Stimulated activated effector memory CD8-positive, alpha-beta T cell treated with anti-CD3 and anti-CD28 coated beads, Interleukin-12 subunit alpha, Interleukin-12 subunit beta, amount 100 ng/mL, for 72 hours (primary cell): ENCODE data around the gene ZNF627.

Experiments used
- ATAC-seq: fragments of 150-1000 bp; cut with Tn5 transposase; 2 replicates; pipeline ENCODE4 v1.10.0; 2021
- DNase-seq, 2 donors: peaks; one replicate each; pipeline ENCODE4 v3.0.0; 2021 to 2022; ENCODE audit warnings: low spot score in 2 of 2
- H3K27ac Mint-ChIP-seq: one replicate; pipeline ENCODE4 v1.8.0; 2022; ENCODE audit warnings: mild to moderate bottlenecking, mixed read lengths
- H3K36me3 Mint-ChIP-seq: one replicate; pipeline ENCODE4 v1.8.0; 2022; ENCODE audit warnings: mild to moderate bottlenecking, mixed read lengths
- H3K4me1 Mint-ChIP-seq: one replicate; pipeline ENCODE4 v1.8.0; 2022; ENCODE audit warnings: mixed read lengths
- H3K4me3 Mint-ChIP-seq: one replicate; pipeline ENCODE4 v1.8.0; 2022; ENCODE audit warnings: mild to moderate bottlenecking, mixed read lengths
- H3K9me3 Mint-ChIP-seq: one replicate; pipeline ENCODE4 v1.8.0; 2022; ENCODE audit warnings: mixed read lengths

ZNF627 gene

GRCh38 chr19:11597202-11598102, at the start of gene ZNF627:
Gene ZNF627 (plus strand): TSS chr19:11597483. CDS start chr19:11597628, 145 bp downstream.
- peak; percentile 88 to 97 for DNase-seq
- Mint-ChIP-seq H3K27ac (peak within 1 kb of the TSS; percentile 92), H3K36me3 (peaks cover 15% of the 10 kb centered on the region), H3K4me3 (peak within 1 kb of the TSS; percentile 82), H3K4me1 (peaks cover 13% of the 10 kb centered on the region), H3K9me3 (no peaks in the 10 kb centered on the region)
- peak; percentile 100 for ATAC-seq

GRCh38 chr19:11547929-11548700, 49.2 kb upstream of the ZNF627 start:
- no peak overlapping the region for H3K4me3 Mint-ChIP-seq
- H3K36me3 Mint-ChIP-seq, result no peaks in the 10 kb centered on the region
- H3K9me3 Mint-ChIP-seq, result no peaks in the 10 kb centered on the region
- no peak overlapping the region for H3K27ac Mint-ChIP-seq
- peaks cover 4% of the 10 kb centered on the region for H3K4me1 Mint-ChIP-seq
- ATAC-seq, result no peak
- DNase-seq, result peak in 1 of 2 donors; percentile 34

GRCh38 chr19:11549386-11549953, 47.8 kb upstream of the ZNF627 start:
- H3K27ac Mint-ChIP-seq, result no peak overlapping the region
- H3K4me3 Mint-ChIP-seq, result no peak overlapping the region
- DNase-seq (peak in 1 of 2 donors; percentile 40), ATAC-seq (no peak)
- H3K9me3 Mint-ChIP-seq, result no peaks in the 10 kb centered on the region
- peaks cover 13% of the 10 kb centered on the region for H3K4me1 Mint-ChIP-seq
- peaks cover 13% of the 10 kb centered on the region for H3K36me3 Mint-ChIP-seq

GRCh38 chr19:11550265-11550664, 47.0 kb upstream of the ZNF627 start:
- Mint-ChIP-seq H3K4me3 (no peak overlapping the region), H3K36me3 (peaks cover 21% of the 10 kb centered on the region), H3K27ac (no peak overlapping the region), H3K9me3 (no peaks in the 10 kb centered on the region), H3K4me1 (peaks cover 15% of the 10 kb centered on the region)
- ATAC-seq (no peak), DNase-seq (no peak)

- ATAC-seq, result peak; percentile 34
Observed at GRCh38 chr19:11551603-11552235, 45.6 kb upstream of the ZNF627 start.

GRCh38 chr19:11552666-11553372, 44.5 kb upstream of the ZNF627 start:
- DNase-seq, result no peak
- H3K27ac Mint-ChIP-seq, result peak overlapping the region; percentile 37
- H3K4me1 Mint-ChIP-seq, result peaks cover 32% of the 10 kb centered on the region
- ATAC-seq, result no peak
- H3K36me3 Mint-ChIP-seq, result peaks cover 37% of the 10 kb centered on the region
- no peaks in the 10 kb centered on the region for H3K9me3 Mint-ChIP-seq
- H3K4me3 Mint-ChIP-seq, result no peak overlapping the region

More at GRCh38 chr19:11551603-11552235, 45.6 kb upstream of the ZNF627 start:
- Mint-ChIP-seq H3K4me1 (peaks cover 25% of the 10 kb centered on the region), H3K4me3 (no peak overlapping the region), H3K9me3 (no peaks in the 10 kb centered on the region), H3K27ac (no peak overlapping the region), H3K36me3 (peaks cover 31% of the 10 kb centered on the region)
- no peak for DNase-seq

GRCh38 chr19:11554160-11554559, 43.1 kb upstream of the ZNF627 start:
- Mint-ChIP-seq H3K9me3 (no peaks in the 10 kb centered on the region), H3K27ac (no peak overlapping the region), H3K4me1 (peaks cover 40% of the 10 kb centered on the region), H3K4me3 (no peak overlapping the region), H3K36me3 (peaks cover 46% of the 10 kb centered on the region)
- ATAC-seq, result no peak
- DNase-seq, result no peak

- no peak overlapping the region for H3K4me3 Mint-ChIP-seq
- no peaks in the 10 kb centered on the region for H3K9me3 Mint-ChIP-seq
- H3K36me3 Mint-ChIP-seq, result peaks cover 49% of the 10 kb centered on the region
- H3K4me1 Mint-ChIP-seq, result peaks cover 47% of the 10 kb centered on the region
- no peak for ATAC-seq
- peak overlapping the region; percentile 50 for H3K27ac Mint-ChIP-seq
- DNase-seq, result no peak
Observed at GRCh38 chr19:11555246-11555645, 42.0 kb upstream of the ZNF627 start.

GRCh38 chr19:11556634-11557420, 40.5 kb upstream of the ZNF627 start:
- no peak for ATAC-seq
- peak overlapping the region; percentile 84 for H3K4me3 Mint-ChIP-seq
- H3K36me3 Mint-ChIP-seq, result peaks cover 49% of the 10 kb centered on the region
- H3K9me3 Mint-ChIP-seq, result no peaks in the 10 kb centered on the region
- DNase-seq, result no peak
- H3K27ac Mint-ChIP-seq, result peak overlapping the region; percentile 90
- H3K4me1 Mint-ChIP-seq, result peaks cover 57% of the 10 kb centered on the region

- Mint-ChIP-seq H3K27ac (peak within 1 kb of the TSS; percentile 90), H3K4me3 (peak within 1 kb of the TSS; percentile 84), H3K9me3 (no peaks in the 10 kb centered on the region), H3K36me3 (peaks cover 40% of the 10 kb centered on the region), H3K4me1 (peaks cover 52% of the 10 kb centered on the region)
- DNase-seq (peak; percentile 91 to 97), ATAC-seq (peak; percentile 96)
Observed at GRCh38 chr19:11558881-11559828, 38.1 kb upstream of the ZNF627 start, which contains the start of gene ELOF1. Gene ELOF1 (minus strand): TSS chr19:11559230. CDS start chr19:11554347, 4,883 bp downstream.

- H3K4me1 Mint-ChIP-seq, result peaks cover 47% of the 10 kb centered on the region
- H3K4me3 Mint-ChIP-seq, result peak overlapping the region; percentile 84
- DNase-seq, result peak; percentile 31 to 74
- ATAC-seq, result peak; percentile 72
- H3K9me3 Mint-ChIP-seq, result no peaks in the 10 kb centered on the region
- peak overlapping the region; percentile 58 for H3K27ac Mint-ChIP-seq
- peaks cover 26% of the 10 kb centered on the region for H3K36me3 Mint-ChIP-seq
Observed at GRCh38 chr19:11560404-11561051, 36.8 kb upstream of the ZNF627 start.

- H3K36me3 Mint-ChIP-seq, result peaks cover 9% of the 10 kb centered on the region
- H3K4me3 Mint-ChIP-seq, result no peak overlapping the region
- peaks cover 30% of the 10 kb centered on the region for H3K4me1 Mint-ChIP-seq
- H3K9me3 Mint-ChIP-seq, result no peaks in the 10 kb centered on the region
- no peak for DNase-seq
- H3K27ac Mint-ChIP-seq, result no peak overlapping the region
- ATAC-seq, result no peak
Observed at GRCh38 chr19:11563532-11563931, 33.8 kb upstream of the ZNF627 start.
